HEK293 (cell line): ENCODE results near the gene FLNC.

Experiments
- CTCF ChIA-PET: fragments of 350-600 bp; formaldehyde crosslinking; extraction: SDS; loops from one replicate; lab custom pipeline; 2021; ENCODE audit warnings: antibody characterized with exemption; lab: Yijun Ruan, JAX
- POLR2A ChIA-PET: fragments of 300-600 bp; formaldehyde crosslinking; extraction: SDS; loops from one replicate; lab custom pipeline; 2020; ENCODE audit warnings: antibody characterized with exemption, inconsistent platforms; lab: Yijun Ruan, JAX
- H3K27ac ChIP-seq: fragments of 200-500 bp; sonication (Bioruptor generic); 2 replicates; pipeline ENCODE4 v1.5.1; 2014; ENCODE audit warnings: low read depth, low read length, control low read depth, inconsistent platforms; ENCODE audit errors: extremely low read depth
- H3K36me3 ChIP-seq, 2 experiments: fragments of 200-500 bp in 1 of 2; sonication (Bioruptor generic) in 1 of 2; 1 replicate in 1 of 2; 2 replicates in 1 of 2; pipeline ENCODE4 v1.5.1; 2014 to 2017; ENCODE audit warnings: inconsistent platforms in 2 of 2, low read length in 2 of 2; ENCODE audit not compliant: control insufficient read depth in 2 of 2, insufficient read depth in 1 of 2
- H3K4me1 ChIP-seq: fragments of 200-500 bp; sonication (Bioruptor generic); 2 replicates; pipeline ENCODE4 v1.5.1; 2014; ENCODE audit warnings: mild to moderate bottlenecking, low read length, inconsistent platforms; ENCODE audit not compliant: control insufficient read depth, insufficient read depth
- H3K4me3 ChIP-seq: 2 replicates; pipeline ENCODE4 v1.5.1; 2011; ENCODE audit warnings: low read depth, mild to moderate bottlenecking, control low read depth, low read length, moderate library complexity
- H3K9me3 ChIP-seq: fragments of 200-500 bp; sonication (Bioruptor generic); 2 replicates; pipeline ENCODE4 v1.5.1; 2014; ENCODE audit warnings: low read depth, low read length, inconsistent platforms; ENCODE audit not compliant: control insufficient read depth, insufficient read depth
- EGR2 ChIP-seq: fragments of 450-650 bp; formaldehyde crosslinking; IDR thresholded peaks from 2 replicates; pipeline ENCODE4 v1.5.1; 2016; ENCODE audit warnings: low read depth, missing biosample characterization, missing genetic modification characterization
- GLIS1 ChIP-seq: fragments of 450-650 bp; formaldehyde crosslinking; IDR thresholded peaks from 2 replicates; pipeline ENCODE4 v1.5.1; 2016; ENCODE audit warnings: missing biosample characterization, missing genetic modification characterization
- GLIS2 ChIP-seq: fragments of 450-650 bp; formaldehyde crosslinking; IDR thresholded peaks from 2 replicates; pipeline ENCODE4 v1.5.1; 2016; ENCODE audit warnings: missing biosample characterization, missing genetic modification characterization
- OVOL3 ChIP-seq: fragments of 450-650 bp; formaldehyde crosslinking; IDR thresholded peaks from 2 replicates; pipeline ENCODE4 v1.5.1; 2016; ENCODE audit warnings: missing biosample characterization, missing genetic modification characterization
- PRDM1 ChIP-seq: fragments of 450-650 bp; formaldehyde crosslinking; IDR thresholded peaks from 2 replicates; pipeline ENCODE4; 2016; ENCODE audit warnings: missing biosample characterization, missing genetic modification characterization
- SP7 ChIP-seq: fragments of 450-650 bp; formaldehyde crosslinking; IDR thresholded peaks from 2 replicates; pipeline ENCODE4 v1.5.1; 2016; ENCODE audit warnings: missing biosample characterization, missing genetic modification characterization
- TCF7L2 ChIP-seq: IDR thresholded peaks from 2 replicates; pipeline ENCODE4 v1.6.1; 2011; ENCODE audit warnings: low read depth, mild to moderate bottlenecking, inconsistent platforms, low read length, moderate library complexity, borderline replicate concordance
- WT1 ChIP-seq: fragments of 450-650 bp; formaldehyde crosslinking; IDR thresholded peaks from 2 replicates; pipeline ENCODE4 v1.5.1; 2016; ENCODE audit warnings: missing biosample characterization, missing genetic modification characterization
- YY1 ChIP-seq: fragments of 450-650 bp; formaldehyde crosslinking; IDR thresholded peaks from 2 replicates; pipeline ENCODE4 v1.5.1; 2018; ENCODE audit warnings: missing biosample characterization, missing genetic modification characterization
- ZIC2 ChIP-seq: fragments of 450-650 bp; formaldehyde crosslinking; IDR thresholded peaks from 2 replicates; pipeline ENCODE4 v1.5.1; 2016; ENCODE audit warnings: missing biosample characterization, missing genetic modification characterization
- ZNF114 ChIP-seq: fragments of 450-650 bp; formaldehyde crosslinking; IDR thresholded peaks from 2 replicates; pipeline ENCODE4 v1.5.0; 2017; ENCODE audit warnings: missing biosample characterization, missing genetic modification characterization
- ZNF157 ChIP-seq: fragments of 450-650 bp; formaldehyde crosslinking; IDR thresholded peaks from 2 replicates; pipeline ENCODE4 v1.5.1; 2016; ENCODE audit warnings: missing biosample characterization, missing genetic modification characterization
- ZNF16 ChIP-seq: fragments of 450-650 bp; formaldehyde crosslinking; IDR thresholded peaks from 2 replicates; pipeline ENCODE4 v1.5.1; 2016; ENCODE audit warnings: low read depth, missing biosample characterization, missing genetic modification characterization
- ZNF174 ChIP-seq: fragments of 450-650 bp; formaldehyde crosslinking; IDR thresholded peaks from 2 replicates; pipeline ENCODE4 v1.5.0; 2017; ENCODE audit warnings: missing biosample characterization, mild to moderate bottlenecking, missing genetic modification characterization
- ZNF423 ChIP-seq: fragments of 450-650 bp; formaldehyde crosslinking; IDR thresholded peaks from 2 replicates; pipeline ENCODE4 v1.5.1; 2016; ENCODE audit warnings: missing biosample characterization, missing genetic modification characterization
- ZNF558 ChIP-seq: fragments of 450-650 bp; formaldehyde crosslinking; IDR thresholded peaks from 2 replicates; pipeline ENCODE4 v1.5.1; 2016; ENCODE audit warnings: missing biosample characterization, missing genetic modification characterization
- ZNF624 ChIP-seq: fragments of 450-650 bp; formaldehyde crosslinking; IDR thresholded peaks from 2 replicates; pipeline ENCODE4 v1.5.1; 2017; ENCODE audit warnings: missing biosample characterization, missing genetic modification characterization
- ZNF777 ChIP-seq: fragments of 450-650 bp; formaldehyde crosslinking; IDR thresholded peaks from 2 replicates; pipeline ENCODE4 v1.5.1; 2017; ENCODE audit warnings: missing biosample characterization, missing genetic modification characterization, borderline replicate concordance
- TF ChIP-seq, protein P1 (sequence below): fragments of 450-650 bp; formaldehyde crosslinking; IDR thresholded peaks from 2 replicates; pipeline ENCODE4 v1.5.1; 2017; ENCODE audit warnings: missing biosample characterization, missing genetic modification characterization
- TF ChIP-seq, protein P2 (sequence below): fragments of 450-650 bp; formaldehyde crosslinking; IDR thresholded peaks from 2 replicates; pipeline ENCODE4 v1.5.1; 2016; ENCODE audit warnings: missing biosample characterization, missing genetic modification characterization
- TF ChIP-seq, protein P3 (sequence below): fragments of 450-650 bp; formaldehyde crosslinking; IDR thresholded peaks from 2 replicates; pipeline ENCODE4 v1.5.1; 2016; ENCODE audit warnings: missing biosample characterization, missing genetic modification characterization
- TF ChIP-seq, protein P4 (sequence below): fragments of 450-650 bp; formaldehyde crosslinking; IDR thresholded peaks from 2 replicates; pipeline ENCODE4; 2016; ENCODE audit warnings: missing biosample characterization, missing genetic modification characterization
- TF ChIP-seq, protein P5 (sequence below): fragments of 450-650 bp; formaldehyde crosslinking; IDR thresholded peaks from 2 replicates; pipeline ENCODE4 v1.5.1; 2016; ENCODE audit warnings: missing biosample characterization, missing genetic modification characterization

The FLNC gene

DNA sequence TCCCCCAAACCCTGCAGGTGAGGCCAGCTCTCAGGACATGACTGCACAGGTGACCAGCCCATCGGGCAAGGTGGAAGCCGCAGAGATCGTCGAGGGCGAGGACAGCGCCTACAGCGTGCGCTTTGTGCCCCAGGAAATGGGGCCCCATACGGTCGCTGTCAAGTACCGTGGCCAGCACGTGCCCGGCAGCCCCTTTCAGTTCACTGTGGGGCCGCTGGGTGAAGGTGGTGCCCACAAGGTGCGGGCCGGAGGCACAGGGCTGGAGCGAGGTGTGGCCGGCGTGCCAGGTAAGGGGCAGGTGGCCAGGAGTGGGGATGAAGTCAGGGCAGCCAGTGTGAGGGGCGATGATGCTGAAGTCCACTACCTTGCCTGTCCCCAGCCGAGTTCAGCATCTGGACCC lies 24.2 kb downstream of the FLNC start:
- no peaks in the 10 kb centered on the region for H3K4me1 ChIP-seq
- no peak overlapping the region for H3K4me3 ChIP-seq
- TF ChIP-seq, protein P1, sequence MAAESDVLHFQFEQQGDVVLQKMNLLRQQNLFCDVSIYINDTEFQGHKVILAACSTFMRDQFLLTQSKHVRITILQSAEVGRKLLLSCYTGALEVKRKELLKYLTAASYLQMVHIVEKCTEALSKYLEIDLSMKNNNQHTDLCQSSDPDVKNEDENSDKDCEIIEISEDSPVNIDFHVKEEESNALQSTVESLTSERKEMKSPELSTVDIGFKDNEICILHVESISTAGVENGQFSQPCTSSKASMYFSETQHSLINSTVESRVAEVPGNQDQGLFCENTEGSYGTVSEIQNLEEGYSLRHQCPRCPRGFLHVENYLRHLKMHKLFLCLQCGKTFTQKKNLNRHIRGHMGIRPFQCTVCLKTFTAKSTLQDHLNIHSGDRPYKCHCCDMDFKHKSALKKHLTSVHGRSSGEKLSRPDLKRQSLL (tag by site-specific recombination), result no peak
- no peak for TF ChIP-seq YY1
- TF ChIP-seq ZNF624 (tag by site-specific recombination), result no peak
- no peak for TF ChIP-seq ZNF157 (tag by site-specific recombination)
- no peak for TF ChIP-seq OVOL3 (tag by site-specific recombination)
- TF ChIP-seq ZNF16, result no peak
- no peak for TF ChIP-seq ZNF423 (tag by site-specific recombination)
- no peak for TF ChIP-seq SP7 (tag by site-specific recombination)
- no peak for TF ChIP-seq WT1 (tag by site-specific recombination)
- TF ChIP-seq ZNF558 (tag by site-specific recombination), result no peak
- no peak for TF ChIP-seq TCF7L2
- no peak for TF ChIP-seq ZNF174
- TF ChIP-seq, protein P2, sequence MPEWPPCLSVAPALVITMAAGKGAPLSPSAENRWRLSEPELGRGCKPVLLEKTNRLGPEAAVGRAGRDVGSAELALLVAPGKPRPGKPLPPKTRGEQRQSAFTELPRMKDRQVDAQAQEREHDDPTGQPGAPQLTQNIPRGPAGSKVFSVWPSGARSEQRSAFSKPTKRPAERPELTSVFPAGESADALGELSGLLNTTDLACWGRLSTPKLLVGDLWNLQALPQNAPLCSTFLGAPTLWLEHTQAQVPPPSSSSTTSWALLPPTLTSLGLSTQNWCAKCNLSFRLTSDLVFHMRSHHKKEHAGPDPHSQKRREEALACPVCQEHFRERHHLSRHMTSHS, result no peak
- TF ChIP-seq, protein P3, sequence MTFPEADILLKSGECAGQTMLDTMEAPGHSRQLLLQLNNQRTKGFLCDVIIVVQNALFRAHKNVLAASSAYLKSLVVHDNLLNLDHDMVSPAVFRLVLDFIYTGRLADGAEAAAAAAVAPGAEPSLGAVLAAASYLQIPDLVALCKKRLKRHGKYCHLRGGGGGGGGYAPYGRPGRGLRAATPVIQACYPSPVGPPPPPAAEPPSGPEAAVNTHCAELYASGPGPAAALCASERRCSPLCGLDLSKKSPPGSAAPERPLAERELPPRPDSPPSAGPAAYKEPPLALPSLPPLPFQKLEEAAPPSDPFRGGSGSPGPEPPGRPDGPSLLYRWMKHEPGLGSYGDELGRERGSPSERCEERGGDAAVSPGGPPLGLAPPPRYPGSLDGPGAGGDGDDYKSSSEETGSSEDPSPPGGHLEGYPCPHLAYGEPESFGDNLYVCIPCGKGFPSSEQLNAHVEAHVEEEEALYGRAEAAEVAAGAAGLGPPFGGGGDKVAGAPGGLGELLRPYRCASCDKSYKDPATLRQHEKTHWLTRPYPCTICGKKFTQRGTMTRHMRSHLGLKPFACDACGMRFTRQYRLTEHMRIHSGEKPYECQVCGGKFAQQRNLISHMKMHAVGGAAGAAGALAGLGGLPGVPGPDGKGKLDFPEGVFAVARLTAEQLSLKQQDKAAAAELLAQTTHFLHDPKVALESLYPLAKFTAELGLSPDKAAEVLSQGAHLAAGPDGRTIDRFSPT, result no peak
- TF ChIP-seq, protein P4, sequence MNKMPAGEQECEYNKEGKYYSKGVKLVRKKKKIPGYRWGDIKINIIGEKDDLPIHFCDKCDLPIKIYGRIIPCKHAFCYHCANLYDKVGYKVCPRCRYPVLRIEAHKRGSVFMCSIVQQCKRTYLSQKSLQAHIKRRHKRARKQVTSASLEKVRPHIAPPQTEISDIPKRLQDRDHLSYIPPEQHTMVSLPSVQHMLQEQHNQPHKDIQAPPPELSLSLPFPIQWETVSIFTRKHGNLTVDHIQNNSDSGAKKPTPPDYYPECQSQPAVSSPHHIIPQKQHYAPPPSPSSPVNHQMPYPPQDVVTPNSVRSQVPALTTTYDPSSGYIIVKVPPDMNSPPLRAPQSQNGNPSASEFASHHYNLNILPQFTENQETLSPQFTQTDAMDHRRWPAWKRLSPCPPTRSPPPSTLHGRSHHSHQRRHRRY (tag by site-specific recombination), result no peak
- TF ChIP-seq, protein P5, sequence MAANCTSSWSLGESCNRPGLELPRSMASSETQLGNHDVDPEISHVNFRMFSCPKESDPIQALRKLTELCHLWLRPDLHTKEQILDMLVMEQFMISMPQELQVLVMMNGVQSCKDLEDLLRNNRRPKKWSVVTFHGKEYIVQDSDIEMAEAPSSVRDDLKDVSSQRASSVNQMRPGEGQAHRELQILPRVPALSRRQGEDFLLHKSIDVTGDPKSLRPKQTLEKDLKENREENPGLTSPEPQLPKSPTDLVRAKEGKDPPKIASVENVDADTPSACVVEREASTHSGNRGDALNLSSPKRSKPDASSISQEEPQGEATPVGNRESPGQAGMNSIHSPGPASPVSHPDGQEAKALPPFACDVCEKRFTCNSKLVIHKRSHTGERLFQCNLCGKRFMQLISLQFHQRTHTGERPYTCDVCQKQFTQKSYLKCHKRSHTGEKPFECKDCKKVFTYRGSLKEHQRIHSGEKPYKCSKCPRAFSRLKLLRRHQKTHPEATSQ (tag by site-specific recombination), result no peak
- no peak for TF ChIP-seq ZNF777 (tag by site-specific recombination)
- TF ChIP-seq PRDM1 (tag by site-specific recombination), result no peak
- no peak for TF ChIP-seq ZNF114 (tag by site-specific recombination)
- TF ChIP-seq ZIC2 (tag by site-specific recombination), result no peak
- TF ChIP-seq, all 188 proteins: peak for 0
- H3K9me3 ChIP-seq, result no peaks in the 10 kb centered on the region
- H3K36me3 ChIP-seq, result peaks cover 0 to 81% of the 10 kb centered on the region in 2 experiments; a peak in 1 of 3 replicates
- H3K27ac ChIP-seq, result no peak overlapping the region
- CTCF ChIA-PET, result no interaction called here
- POLR2A ChIA-PET, result no interaction called here

DNA sequence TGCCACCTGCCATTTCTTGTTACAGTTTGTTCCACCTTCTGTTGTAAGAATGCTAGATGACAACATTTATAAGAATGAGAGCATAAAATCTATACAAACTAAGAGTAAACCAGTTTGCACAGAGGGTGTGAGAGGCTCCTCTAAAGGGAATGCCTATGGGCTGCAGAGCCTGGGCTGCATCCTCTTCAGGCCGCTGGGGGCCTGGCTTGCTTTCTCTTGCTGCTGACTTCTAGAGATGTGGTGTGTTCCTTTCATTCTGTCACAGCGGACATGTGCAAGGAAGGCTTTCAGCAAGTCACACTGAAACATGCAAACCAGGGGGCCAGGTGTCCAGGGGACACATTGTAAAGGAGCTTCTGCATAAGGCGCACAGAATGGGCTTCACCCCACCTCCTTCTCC lies 25.4 kb downstream of the FLNC start:
- TF ChIP-seq GLIS1 (tag by site-specific recombination), result peak; percentile 52; the same call in 1 of the 2 replicates
- no peak for TF ChIP-seq EGR2 (tag by site-specific recombination)
- peak; percentile 21 for TF ChIP-seq GLIS2
- TF ChIP-seq, all 188 proteins: peak for 2
- Histone ChIP-seq H3K27ac (no peak overlapping the region), H3K4me1 (no peaks in the 10 kb centered on the region), H3K36me3 (peaks cover 0 to 70% of the 10 kb centered on the region in 2 experiments; a peak in 1 of 3 replicates), H3K4me3 (no peak overlapping the region), H3K9me3 (no peaks in the 10 kb centered on the region)
- ChIA-PET CTCF (interaction anchor here (0.5 kb wide), 1 partner anchor 71 kb away, joined by 4 read pairs; no protein-coding TSS in a partner anchor), POLR2A (no interaction called here)
